Gastroesophageal sphincter (tissue), 4 donors: ENCODE measurements around the gene C1orf21. TPM values are rescaled to one million over a fixed set of nuclear protein-coding genes. Genes with fewer than 3 reads are reported as not detected.

Source experiments
- ATAC-seq: fragments of 150-250 bp; one replicate; pipeline ENCODE4 v1.9.1; 2016; ENCODE audit warnings: mild to moderate bottlenecking, moderate library complexity
- H3K27ac ChIP-seq, 4 donors: fragments of 200-600 bp; sonication (generic) in 3 of 4; 1 replicate in 3 of 4; 2 replicates in 1 of 4; pipeline ENCODE4 v1.5.1; 2016 to 2019
- H3K27me3 ChIP-seq: fragments of 200-600 bp; sonication (generic); one replicate; pipeline ENCODE4 v1.5.1; 2019
- H3K36me3 ChIP-seq, 2 donors: fragments of 200-600 bp; sonication (generic); one replicate each; pipeline ENCODE4 v1.5.1; 2019; ENCODE audit warnings: control low read depth in 1 of 2
- H3K4me1 ChIP-seq, 3 donors: fragments of 200-600 bp; sonication (generic); 1 replicate in 2 of 3; 2 replicates in 1 of 3; pipeline ENCODE4 v1.5.1; 2016 to 2019; ENCODE audit warnings: control low read depth in 2 of 3
- H3K4me3 ChIP-seq, 2 donors: fragments of 200-600 bp; sonication (generic); one replicate each; pipeline ENCODE4 v1.5.1; 2019; ENCODE audit warnings: mild to moderate bottlenecking in 1 of 2, moderate library complexity in 1 of 2
- H3K9me3 ChIP-seq, 3 donors: fragments of 200-600 bp; sonication (generic); one replicate each; pipeline ENCODE4 v1.5.1; 2017 to 2019; ENCODE audit warnings: control low read depth in 2 of 3
- CTCF ChIP-seq, 4 experiments: fragments of 200-600 bp in 2 of 4; fragments of 450-650 bp in 2 of 4; sonication (generic) in 1 of 4; IDR thresholded peaks; one replicate each; pipeline ENCODE4 v1.5.1; 2017 to 2019; ENCODE audit warnings: antibody characterized with exemption in 4 of 4, mild to moderate bottlenecking in 2 of 4, moderate library complexity in 2 of 4
- EP300 ChIP-seq: sonication (generic); formaldehyde crosslinking; IDR thresholded peaks from one replicate; pipeline ENCODE4 v1.6.1; 2017; ENCODE audit warnings: antibody characterized with exemption, mild to moderate bottlenecking
- POLR2A ChIP-seq, 2 donors: fragments of 450-650 bp; IDR thresholded peaks; one replicate each; pipeline ENCODE4 v1.6.1; 2017; ENCODE audit warnings: antibody characterized with exemption in 2 of 2, mild to moderate bottlenecking in 2 of 2, moderate library complexity in 1 of 2
- POLR2AphosphoS5 ChIP-seq: sonication (generic); formaldehyde crosslinking; IDR thresholded peaks from one replicate; pipeline ENCODE4 v1.6.1; 2017; ENCODE audit warnings: antibody characterized with exemption
- WGBS, 2 donors: methylation state at CpG; one replicate each; pipeline ENCODE4 v1.1.5; 2018; ENCODE audit warnings: low coverage in 1 of 2; 5-methylcytosine and 5-hydroxymethylcytosine counted together
- total RNA-seq, 4 donors: library from RNA; depleted of rRNA; stranded (reverse); fragments of >200 nt; gene quantifications; one replicate each; pipeline ENCODE4 v1.1.0, GENCODE V29; 2016

Gene C1orf21
- total RNA-seq, 4 donors from 2014 or later: 81.4 to 167 (median 121) TPM

GRCh38 chr1:184392779-184393522 lies 6.1 kb downstream of the C1orf21 start:
- ATAC-seq: no peak
- Histone ChIP-seq H3K4me3 (no peak overlapping the region), H3K27ac (peak overlapping the region in 2 of 4 donors; percentile 2 to 40), H3K27me3 (no peaks in the 10 kb centered on the region), H3K9me3 (no peaks in the 10 kb centered on the region), H3K36me3 (no peaks in the 10 kb centered on the region), H3K4me1 (peaks cover 7 to 77% (median 16%) of the 10 kb centered on the region in 3 donors)
- TF ChIP-seq CTCF (IDR thresholded peaks at IDR 0.05) (no peak), POLR2A (IDR thresholded peaks at IDR 0.05) (no peak), POLR2AphosphoS5 (no peak), EP300 (no peak)
- WGBS, 2 donors: 83 to 89% methylated on average over 4 to 5 of the region's 5 CpGs

- Histone ChIP-seq H3K27ac (peak overlapping the region in 3 of 4 donors; percentile 2 to 40 (median 29)), H3K9me3 (no peaks in the 10 kb centered on the region), H3K4me1 (peaks cover 7 to 75% (median 15%) of the 10 kb centered on the region in 3 donors), H3K4me3 (no peak overlapping the region), H3K27me3 (no peaks in the 10 kb centered on the region), H3K36me3 (no peaks in the 10 kb centered on the region)
- no peak for TF ChIP-seq POLR2AphosphoS5
- TF ChIP-seq CTCF (IDR thresholded peaks at IDR 0.05): no peak
- no peak for TF ChIP-seq POLR2A (IDR thresholded peaks at IDR 0.05)
- no peak for TF ChIP-seq EP300
- peak; percentile 53 for ATAC-seq
Observed at GRCh38 chr1:184393962-184394361, 7.1 kb downstream of the C1orf21 start.

- ATAC-seq: no peak
- H3K4me1 ChIP-seq: peaks cover 7 to 73% (median 7%) of the 10 kb centered on the region in 3 donors
Observed at GRCh38 chr1:184395370-184395769, 8.5 kb downstream of the C1orf21 start.

GRCh38 chr1:184395937-184396480 lies 9.2 kb downstream of the C1orf21 start:
- H3K9me3 ChIP-seq: no peaks in the 10 kb centered on the region
- 89% methylated on average over 2 of the region's 2 CpGs; no CpG with 5 or more reads in 1 of the 2 donors for WGBS, 2 donors
- H3K27me3 ChIP-seq: no peaks in the 10 kb centered on the region
- TF ChIP-seq EP300: no peak
- TF ChIP-seq POLR2AphosphoS5: no peak
- no peak for TF ChIP-seq POLR2A (IDR thresholded peaks at IDR 0.05)
- no peak for TF ChIP-seq CTCF (IDR thresholded peaks at IDR 0.05)
- ATAC-seq: no peak
- H3K27ac ChIP-seq: no peak overlapping the region
- H3K4me1 ChIP-seq: peaks cover 6 to 72% (median 6%) of the 10 kb centered on the region in 3 donors
- no peak overlapping the region for H3K4me3 ChIP-seq
- H3K36me3 ChIP-seq: no peaks in the 10 kb centered on the region

More at GRCh38 chr1:184395370-184395769, 8.5 kb downstream of the C1orf21 start:
- no peak overlapping the region for H3K27ac ChIP-seq
- no peaks in the 10 kb centered on the region for H3K9me3 ChIP-seq
- no peak overlapping the region for H3K4me3 ChIP-seq
- WGBS, 2 donors: 83 to 90% methylated on average over 2 of the region's 2 CpGs
- no peaks in the 10 kb centered on the region for H3K27me3 ChIP-seq
- no peaks in the 10 kb centered on the region for H3K36me3 ChIP-seq
- TF ChIP-seq POLR2AphosphoS5: no peak
- TF ChIP-seq CTCF (IDR thresholded peaks at IDR 0.05): no peak
- no peak for TF ChIP-seq POLR2A (IDR thresholded peaks at IDR 0.05)
- TF ChIP-seq EP300: no peak
